HCT116 (cell line): ENCODE data around the gene DYNAP. TPM values are rescaled to one million over a fixed set of nuclear protein-coding genes. Genes with fewer than 3 reads are reported as not detected.

ENCODE experiments used
- ATAC-seq: fragments of 200-7000 bp; cut with Tn5 transposase; 2 replicates; pipeline ENCODE4 v1.9.1; 2020; ENCODE audit warnings: mild to moderate bottlenecking, moderate library complexity
- BruUV-seq: library from RNA; stranded (reverse); fragments of 400-500 nt; replicated peaks from 2 replicates; lab custom pipeline; 2021; lab: Mats Ljungman, UMichigan
- CTCF ChIA-PET: fragments of 300-600 bp; sonication (Branson Sonifier 250); formaldehyde crosslinking; loops from one replicate; lab custom pipeline; 2021; ENCODE audit warnings: antibody characterized with exemption; lab: Charles Lee
- POLR2A ChIA-PET: fragments of 300-600, 350-600 bp; sonication (Branson Sonifier 250); formaldehyde crosslinking; loops from one replicate; lab custom pipeline; 2021; ENCODE audit warnings: antibody characterized with exemption; lab: Charles Lee
- RAD21 ChIA-PET, 2 experiments: fragments of 300-600 bp; sonication (Branson Sonifier 250); formaldehyde crosslinking; loops; one replicate each; lab custom pipeline; 2023; ENCODE audit warnings: low total read pairs in 2 of 2; ENCODE audit not compliant: uncharacterized antibody in 2 of 2, unreplicated experiment in 2 of 2, low non-redundant PET in 1 of 2; lab: Charles Lee
- DNase-seq: peaks from one replicate; pipeline ENCODE4 v3.0.0-alpha.2; 2010; ENCODE audit warnings: low read depth, low spot score
- H2AFZ ChIP-seq: fragments of 200-600 bp; shearing (Covaris generic), sonication (generic); 2 replicates; pipeline ENCODE4 v1.6.1; 2017; ENCODE audit warnings: low read depth, mixed run types, mixed read lengths, antibody characterized with exemption, low read length; ENCODE audit not compliant: poor library complexity, severe bottlenecking
- H3K27ac ChIP-seq: 2 replicates; pipeline ENCODE4 v1.5.1; 2012; ENCODE audit warnings: low read depth, low read length
- H3K27me3 ChIP-seq: fragments of 200-600 bp; sonication (generic); 2 replicates; pipeline ENCODE4 v1.6.1; 2016; ENCODE audit warnings: mixed run types, low read length, mixed read lengths; ENCODE audit not compliant: insufficient read depth
- H3K36me3 ChIP-seq, 2 experiments: fragments of 200-500 bp in 1 of 2; fragments of 200-600 bp in 1 of 2; sonication (Bioruptor generic) in 1 of 2; sonication (generic) in 1 of 2; 2 replicates each; pipeline versions ENCODE4 v1.5.1 to v1.6.1; 2014 to 2016; ENCODE audit warnings: low read length in 2 of 2, inconsistent platforms in 1 of 2, mixed read lengths in 1 of 2, mixed run types in 1 of 2; ENCODE audit not compliant: insufficient read depth in 2 of 2, control insufficient read depth in 1 of 2
- H3K4me1 ChIP-seq, 2 experiments: fragments of 200-600 bp in 1 of 2; sonication (generic) in 1 of 2; 2 replicates each; pipeline versions ENCODE4 v1.5.1 to v1.6.1; 2012 to 2017; ENCODE audit warnings: low read length in 2 of 2, inconsistent platforms in 1 of 2, mild to moderate bottlenecking in 1 of 2, mixed read lengths in 1 of 2, mixed run types in 1 of 2, moderate library complexity in 1 of 2; ENCODE audit not compliant: insufficient read depth in 2 of 2, control insufficient read depth in 1 of 2
- H3K4me2 ChIP-seq: fragments of 200-600 bp; sonication (generic); 2 replicates; pipeline ENCODE4 v1.6.1; 2017; ENCODE audit warnings: mixed run types, low read length, mixed read lengths
- H3K4me3 ChIP-seq, 2 experiments: fragments of 200-600 bp in 1 of 2; sonication (generic) in 1 of 2; replicated peaks in 1 of 2; 2 replicates each; pipeline ENCODE4 v1.5.1; 2011 to 2016; ENCODE audit warnings: low read length in 2 of 2, control low read depth in 1 of 2, low read depth in 1 of 2, mild to moderate bottlenecking in 1 of 2, mixed read lengths in 1 of 2, mixed run types in 1 of 2
- H3K79me2 ChIP-seq: fragments of 200-600 bp; sonication (generic); 2 replicates; pipeline ENCODE4 v1.6.1; 2017; ENCODE audit warnings: mild to moderate bottlenecking, mixed run types, low read length, moderate library complexity, mixed read lengths; ENCODE audit not compliant: insufficient read depth
- H3K9ac ChIP-seq: fragments of 200-600 bp; sonication (generic); 2 replicates; pipeline ENCODE4 v1.6.1; 2016; ENCODE audit warnings: low read length, mixed read lengths
- H3K9me2 ChIP-seq: fragments of 200-600 bp; sonication (generic), shearing (Covaris generic); 2 replicates; pipeline ENCODE4 v1.6.1; 2017; ENCODE audit warnings: mixed run types, mild to moderate bottlenecking, moderate library complexity; ENCODE audit not compliant: insufficient read depth
- H3K9me3 ChIP-seq, 2 experiments: fragments of 200-500 bp in 1 of 2; fragments of 200-600 bp in 1 of 2; sonication (Bioruptor generic) in 1 of 2; sonication (generic) in 1 of 2; 2 replicates each; pipeline ENCODE4 v1.6.1; 2014 to 2017; ENCODE audit warnings: low read length in 2 of 2, mixed read lengths in 2 of 2, inconsistent platforms in 1 of 2, low read depth in 1 of 2, mild to moderate bottlenecking in 1 of 2, mixed run types in 1 of 2, moderate library complexity in 1 of 2; ENCODE audit not compliant: control insufficient read depth in 1 of 2, insufficient read depth in 1 of 2
- H4K20me1 ChIP-seq: fragments of 200-600 bp; sonication (generic), shearing (Covaris generic); 2 replicates; pipeline ENCODE4 v1.6.1; 2017; ENCODE audit warnings: mixed run types, mild to moderate bottlenecking, moderate library complexity; ENCODE audit not compliant: insufficient read depth
- EGR1 ChIP-seq: IDR thresholded peaks from 2 replicates; pipeline ENCODE4 v1.6.1; 2012; ENCODE audit warnings: low read depth
- ELF1 ChIP-seq: IDR thresholded peaks from 2 replicates; pipeline ENCODE4 v1.6.1; 2012; ENCODE audit warnings: low read depth, borderline replicate concordance
- EZH2 ChIP-seq: fragments of 200-600 bp; sonication (generic); IDR thresholded peaks from 2 replicates; pipeline ENCODE4 v1.6.1; 2017; ENCODE audit warnings: antibody characterized with exemption, mixed run types
- FOSL1 ChIP-seq: IDR thresholded peaks from 2 replicates; pipeline ENCODE4 v1.6.1; 2012; ENCODE audit warnings: low read depth
- JUND ChIP-seq: IDR thresholded peaks from 2 replicates; pipeline ENCODE4 v1.6.1; 2012
- POLR2A ChIP-seq: IDR thresholded peaks from 2 replicates; pipeline ENCODE4 v1.7.0; 2011; ENCODE audit warnings: borderline replicate concordance; ENCODE audit not compliant: insufficient read depth, insufficient read length; ENCODE audit errors: extremely low read depth
- POLR2AphosphoS5 ChIP-seq: IDR thresholded peaks from 2 replicates; pipeline ENCODE4 v1.6.1; 2011; ENCODE audit warnings: mild to moderate bottlenecking, low read depth, low read length, moderate library complexity
- RAD21 ChIP-seq: IDR thresholded peaks from 2 replicates; pipeline ENCODE4 v1.6.1; 2012; ENCODE audit warnings: low read depth, mild to moderate bottlenecking
- SIN3A ChIP-seq: IDR thresholded peaks from 2 replicates; pipeline ENCODE4 v1.6.1; 2012; ENCODE audit warnings: low read depth
- TCF7L2 ChIP-seq: IDR thresholded peaks from 2 replicates; pipeline ENCODE4 v1.7.0; 2011; ENCODE audit warnings: borderline replicate concordance, inconsistent platforms; ENCODE audit not compliant: insufficient read depth, insufficient read length; ENCODE audit errors: extremely low read depth
- YY1 ChIP-seq: IDR thresholded peaks from 2 replicates; pipeline ENCODE4 v1.6.1; 2011; ENCODE audit warnings: low read length, low read depth, moderate library complexity, mild to moderate bottlenecking; ENCODE audit not compliant: insufficient replicate concordance; ENCODE audit errors: extremely low read depth
- ZFX ChIP-seq: fragments of 450-650 bp; IDR thresholded peaks from 2 replicates; pipeline ENCODE4 v1.6.1; 2017
- ZNF274 ChIP-seq: fragments of 200-500 bp; sonication (Bioruptor generic); IDR thresholded peaks from 2 replicates; pipeline ENCODE4 v1.6.1; 2014; ENCODE audit warnings: mild to moderate bottlenecking, low read depth, low read length, inconsistent platforms
- intact Hi-C: fragments of 100-400 bp; cut with micrococcal nuclease; formaldehyde crosslinking; loops from 2 replicates; pipeline ENCODE4 v1.10.0; 2022
- total RNA-seq: library from RNA; stranded (reverse); gene quantifications from one replicate; pipeline ENCODE4 v1.2.1, GENCODE V29; 2021; ENCODE audit not compliant: unreplicated experiment
- TF ChIP-seq, protein P1 (sequence below): IDR thresholded peaks from 2 replicates; pipeline ENCODE4 v1.6.1; 2011; ENCODE audit warnings: mild to moderate bottlenecking, low read length, moderate library complexity; ENCODE audit not compliant: insufficient replicate concordance; ENCODE audit errors: extremely low read depth
- TF ChIP-seq, protein P2 (sequence below), 3 experiments: fragments of 200-600 bp in 1 of 3; sonication (generic) in 1 of 3; IDR thresholded peaks in 2 of 3; conservative IDR thresholded peaks in 1 of 3; 2 replicates each; pipeline ENCODE4 v1.5.1; 2012 to 2017; ENCODE audit warnings: low read depth in 2 of 3, low read length in 2 of 3, antibody characterized with exemption in 1 of 3, borderline replicate concordance in 1 of 3, control low read depth in 1 of 3, mild to moderate bottlenecking in 1 of 3, mixed read lengths in 1 of 3, mixed run types in 1 of 3, moderate library complexity in 1 of 3; ENCODE audit not compliant: insufficient read depth in 1 of 3
- TF ChIP-seq, protein P3 (sequence below): IDR thresholded peaks from 2 replicates; pipeline ENCODE4 v1.6.1; 2012

Gene DYNAP
- total RNA-seq, 1 experiment from 2014 or later = not detected

DNA sequence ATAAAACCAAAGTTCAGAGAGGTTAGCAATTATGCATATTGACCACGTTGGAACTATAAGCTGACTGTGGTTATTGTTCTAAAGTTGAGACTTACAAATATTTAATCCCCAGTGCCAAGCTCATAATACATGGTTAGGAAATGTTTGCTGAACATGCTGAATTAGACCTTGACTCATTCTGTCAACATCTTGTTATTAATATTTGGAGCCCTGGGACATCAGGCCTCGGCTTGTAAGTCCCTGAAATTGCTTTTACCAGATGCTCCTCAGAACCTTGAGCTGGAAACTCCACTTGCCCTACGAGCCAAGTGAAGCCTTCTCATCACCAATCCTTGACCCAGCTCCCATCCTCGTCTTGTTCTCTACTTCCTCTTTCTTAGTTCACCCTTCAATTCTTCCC lies 21.2 kb downstream of the DYNAP start:
- no TSS peak for BruUV-seq
- RAD21 ChIA-PET = no interaction called here
- ATAC-seq (no peak), DNase-seq (no peak)
- intact Hi-C loops = no loop called here
- CTCF ChIA-PET = no interaction called here
- Histone ChIP-seq H3K9ac (no peak overlapping the region), H3K27ac (no peak overlapping the region), H4K20me1 (no peaks in the 10 kb centered on the region), H3K4me2 (no peak overlapping the region), H2AFZ (no peak overlapping the region), H3K4me1 (0 out of 4 replicates have a peak, but pooled peaks cover 0 to 7% of the 10 kb centered on the region in 2 experiments), H3K4me3 (no peak overlapping the region), H3K79me2 (no peaks in the 10 kb centered on the region), H3K36me3 (no peaks in the 10 kb centered on the region), H3K9me2 (no peaks in the 10 kb centered on the region), H3K9me3 (no peaks in the 10 kb centered on the region), H3K27me3 (no peaks in the 10 kb centered on the region)
- POLR2A ChIA-PET = no interaction called here
- TF ChIP-seq JUND (no peak), ZNF274 (no peak), POLR2A (no peak), YY1 (no peak), RAD21 (no peak), TCF7L2 (no peak), SIN3A (no peak), EGR1 (no peak), EZH2 (no peak), ELF1 (no peak), FOSL1 (no peak), ZFX (no peak), POLR2AphosphoS5 (no peak)
- TF ChIP-seq, protein P1, sequence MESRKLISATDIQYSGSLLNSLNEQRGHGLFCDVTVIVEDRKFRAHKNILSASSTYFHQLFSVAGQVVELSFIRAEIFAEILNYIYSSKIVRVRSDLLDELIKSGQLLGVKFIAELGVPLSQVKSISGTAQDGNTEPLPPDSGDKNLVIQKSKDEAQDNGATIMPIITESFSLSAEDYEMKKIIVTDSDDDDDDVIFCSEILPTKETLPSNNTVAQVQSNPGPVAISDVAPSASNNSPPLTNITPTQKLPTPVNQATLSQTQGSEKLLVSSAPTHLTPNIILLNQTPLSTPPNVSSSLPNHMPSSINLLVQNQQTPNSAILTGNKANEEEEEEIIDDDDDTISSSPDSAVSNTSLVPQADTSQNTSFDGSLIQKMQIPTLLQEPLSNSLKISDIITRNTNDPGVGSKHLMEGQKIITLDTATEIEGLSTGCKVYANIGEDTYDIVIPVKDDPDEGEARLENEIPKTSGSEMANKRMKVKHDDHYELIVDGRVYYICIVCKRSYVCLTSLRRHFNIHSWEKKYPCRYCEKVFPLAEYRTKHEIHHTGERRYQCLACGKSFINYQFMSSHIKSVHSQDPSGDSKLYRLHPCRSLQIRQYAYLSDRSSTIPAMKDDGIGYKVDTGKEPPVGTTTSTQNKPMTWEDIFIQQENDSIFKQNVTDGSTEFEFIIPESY = no peak
- TF ChIP-seq, protein P2, sequence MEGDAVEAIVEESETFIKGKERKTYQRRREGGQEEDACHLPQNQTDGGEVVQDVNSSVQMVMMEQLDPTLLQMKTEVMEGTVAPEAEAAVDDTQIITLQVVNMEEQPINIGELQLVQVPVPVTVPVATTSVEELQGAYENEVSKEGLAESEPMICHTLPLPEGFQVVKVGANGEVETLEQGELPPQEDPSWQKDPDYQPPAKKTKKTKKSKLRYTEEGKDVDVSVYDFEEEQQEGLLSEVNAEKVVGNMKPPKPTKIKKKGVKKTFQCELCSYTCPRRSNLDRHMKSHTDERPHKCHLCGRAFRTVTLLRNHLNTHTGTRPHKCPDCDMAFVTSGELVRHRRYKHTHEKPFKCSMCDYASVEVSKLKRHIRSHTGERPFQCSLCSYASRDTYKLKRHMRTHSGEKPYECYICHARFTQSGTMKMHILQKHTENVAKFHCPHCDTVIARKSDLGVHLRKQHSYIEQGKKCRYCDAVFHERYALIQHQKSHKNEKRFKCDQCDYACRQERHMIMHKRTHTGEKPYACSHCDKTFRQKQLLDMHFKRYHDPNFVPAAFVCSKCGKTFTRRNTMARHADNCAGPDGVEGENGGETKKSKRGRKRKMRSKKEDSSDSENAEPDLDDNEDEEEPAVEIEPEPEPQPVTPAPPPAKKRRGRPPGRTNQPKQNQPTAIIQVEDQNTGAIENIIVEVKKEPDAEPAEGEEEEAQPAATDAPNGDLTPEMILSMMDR (IDR thresholded peaks at IDR 0.05 in 2 of 3, conservative IDR thresholded peaks at IDR 0.05 in 1 of 3; ENCODE audit: borderline replicate concordance in 1 of 3, insufficient read depth in 1 of 3, low read depth in 2 of 3, low read length in 2 of 3) = no peak
- TF ChIP-seq, protein P3, sequence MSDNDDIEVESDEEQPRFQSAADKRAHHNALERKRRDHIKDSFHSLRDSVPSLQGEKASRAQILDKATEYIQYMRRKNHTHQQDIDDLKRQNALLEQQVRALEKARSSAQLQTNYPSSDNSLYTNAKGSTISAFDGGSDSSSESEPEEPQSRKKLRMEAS = no peak
